OCI-LY7 (cell line): ENCODE data around the gene SAP30BP.

Experiments used
- CTCF ChIP-seq: fragments of 200-600 bp; sonication (generic); conservative IDR thresholded peaks from 2 replicates; pipeline ENCODE4 v1.5.1; 2014; ENCODE audit warnings: mild to moderate bottlenecking, antibody characterized with exemption, low read length, moderate library complexity, mixed read lengths
- EZH2phosphoT487 ChIP-seq: fragments of 200-600 bp; sonication (generic); IDR thresholded peaks from 2 replicates; pipeline ENCODE4 v1.6.1; 2018; ENCODE audit warnings: low read depth, borderline replicate concordance, mild to moderate bottlenecking, mixed run types, antibody characterized with exemption, low read length, moderate library complexity, mixed read lengths

- TF ChIP-seq CTCF, result no peak
- no peak for TF ChIP-seq EZH2phosphoT487
These were observed 89.4 kb downstream of the SAP30BP start for GRCh38 chr17:75756451-75757085.
